ENCODE measurements around the gene LRRC27.

Gene LRRC27

DNA sequence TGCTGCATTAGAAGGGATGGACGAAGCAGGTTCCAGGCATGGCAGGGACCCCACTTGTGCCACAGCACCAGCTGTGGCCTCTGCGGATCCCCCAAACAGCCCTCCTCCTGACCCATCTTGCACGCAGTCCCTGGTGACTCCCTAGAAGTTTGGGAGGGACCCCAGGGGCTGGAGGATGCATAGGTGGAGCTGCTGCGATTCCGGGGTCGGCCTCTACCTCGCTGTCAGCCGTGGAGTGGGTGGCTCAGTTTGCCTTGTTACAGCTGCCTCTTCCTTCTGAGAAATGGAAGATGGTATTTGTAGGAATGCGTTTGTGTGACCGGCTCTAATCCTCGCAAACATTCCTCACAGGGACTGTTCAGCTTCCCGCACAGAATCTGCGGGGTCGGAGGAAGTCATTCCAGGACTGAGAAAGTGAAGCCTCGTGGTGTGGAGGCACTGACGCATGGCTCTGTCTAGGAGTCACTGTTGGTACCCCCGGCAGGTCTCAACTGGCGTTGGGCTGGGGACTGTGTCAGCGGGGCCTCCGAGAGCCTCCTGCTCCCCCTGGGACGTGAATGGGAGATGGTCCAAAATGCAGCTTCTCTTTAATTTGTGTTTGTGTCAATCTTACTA lies 82.5 kb downstream of the LRRC27 start:
- DNase-seq (ENCODE audit: low read depth): no peak

DNA sequence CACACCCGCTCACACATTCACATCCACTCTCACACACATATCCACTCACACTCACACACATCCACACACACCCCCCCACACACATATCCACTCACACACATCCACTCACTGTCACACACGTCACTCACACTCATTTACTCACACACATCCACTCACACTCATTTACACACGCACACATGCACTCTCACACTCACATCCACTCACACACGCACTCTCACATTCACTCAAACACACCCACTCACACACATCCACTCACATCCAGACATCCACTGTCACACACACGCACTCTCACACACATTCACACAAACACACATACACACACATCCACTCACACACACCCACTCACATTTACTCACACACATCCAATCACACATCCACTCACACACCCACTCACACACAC lies 83.3 kb downstream of the LRRC27 start:
- no peak for DNase-seq (ENCODE audit: low read depth)

DNA sequence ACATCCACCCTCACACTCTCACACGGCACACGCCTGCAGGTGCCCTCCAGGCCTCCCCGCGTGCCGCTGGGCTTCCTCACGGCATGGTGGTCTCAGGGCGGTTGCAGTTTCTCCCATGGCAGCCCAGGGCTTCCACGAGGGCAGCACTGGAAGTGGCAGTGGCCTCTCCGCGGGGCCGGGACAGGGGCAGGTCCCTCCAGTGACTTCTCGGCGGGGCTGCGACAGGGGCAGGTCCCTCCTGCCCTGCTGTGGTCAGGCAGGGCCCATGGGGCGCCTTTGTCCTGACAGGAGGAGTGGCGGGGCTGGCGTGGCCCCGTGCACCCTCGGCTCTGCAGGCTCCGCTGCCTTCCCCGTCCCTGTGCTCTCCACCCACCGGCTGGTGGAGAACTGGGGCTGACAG lies 84.0 kb downstream of the LRRC27 start:
- DNase-seq (ENCODE audit: low read depth): no peak

DNA sequence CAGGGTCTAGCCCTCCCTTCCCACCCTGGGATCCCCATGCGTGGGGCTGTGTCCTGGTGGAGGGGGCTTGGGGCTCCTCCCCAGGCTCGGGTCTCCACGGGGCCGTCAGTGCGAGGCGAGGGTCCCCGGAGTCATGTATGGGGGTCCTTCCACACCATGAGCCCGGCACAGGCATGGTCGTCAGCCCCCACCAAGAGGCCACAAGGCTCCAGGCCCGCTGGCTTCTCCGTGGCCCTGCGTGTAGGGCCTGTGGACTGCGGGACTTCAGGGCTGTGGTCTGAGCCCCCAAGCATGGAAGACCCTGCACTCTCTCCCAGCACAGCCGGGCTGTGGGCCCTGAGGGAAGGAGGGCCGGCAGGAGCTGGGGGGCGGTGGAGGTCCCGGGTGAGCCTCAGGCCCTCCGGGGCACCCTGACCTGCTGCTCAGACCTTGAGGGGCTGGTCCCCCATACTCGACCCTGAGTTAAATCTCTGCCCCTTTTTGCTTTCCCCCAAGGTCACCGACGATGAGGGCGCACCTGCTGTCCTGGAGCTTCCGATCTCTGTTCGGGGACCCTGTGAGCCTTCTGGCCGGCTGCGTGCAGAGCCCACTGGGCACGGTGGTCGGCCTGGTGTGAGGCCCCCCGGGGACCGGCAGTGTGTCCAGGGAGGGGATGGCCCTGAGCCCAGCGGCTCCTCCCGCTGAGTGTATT lies 84.7 kb downstream of the LRRC27 start:
- DNase-seq (ENCODE audit: low read depth): no peak

GRCh38 chr10:132417257-132417910 lies 85.4 kb downstream of the LRRC27 start:
- DNase-seq (ENCODE audit: low read depth): no peak

DNA sequence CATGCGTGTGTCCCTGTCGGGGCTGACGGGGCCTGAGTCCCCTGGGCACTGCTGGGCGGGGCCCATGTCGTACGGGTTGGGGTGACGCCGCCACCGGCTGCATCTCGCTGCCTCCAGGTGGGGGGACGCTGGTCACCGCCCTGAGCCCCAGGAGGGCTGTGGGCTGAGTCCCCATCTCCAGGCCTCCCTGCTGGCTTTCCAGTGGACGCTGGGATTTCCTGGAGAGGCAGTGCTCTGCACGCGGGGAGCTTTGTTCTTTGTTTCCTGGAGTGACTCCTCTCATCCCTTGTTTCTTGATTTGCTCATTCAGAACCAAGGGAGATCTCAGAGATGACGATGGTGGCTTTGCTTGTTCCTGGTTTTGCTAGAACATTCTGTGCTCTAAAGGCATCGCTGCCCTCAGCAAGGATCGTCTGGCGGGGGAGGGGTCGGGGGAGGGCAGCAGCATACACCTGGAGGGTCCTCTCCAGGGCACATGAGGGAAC lies 86.0 kb downstream of the LRRC27 start:
- no peak for DNase-seq (ENCODE audit: low read depth)

GRCh38 chr10:132418527-132419416 lies 86.8 kb downstream of the LRRC27 start:
- DNase-seq (ENCODE audit: low read depth): no peak

DNA sequence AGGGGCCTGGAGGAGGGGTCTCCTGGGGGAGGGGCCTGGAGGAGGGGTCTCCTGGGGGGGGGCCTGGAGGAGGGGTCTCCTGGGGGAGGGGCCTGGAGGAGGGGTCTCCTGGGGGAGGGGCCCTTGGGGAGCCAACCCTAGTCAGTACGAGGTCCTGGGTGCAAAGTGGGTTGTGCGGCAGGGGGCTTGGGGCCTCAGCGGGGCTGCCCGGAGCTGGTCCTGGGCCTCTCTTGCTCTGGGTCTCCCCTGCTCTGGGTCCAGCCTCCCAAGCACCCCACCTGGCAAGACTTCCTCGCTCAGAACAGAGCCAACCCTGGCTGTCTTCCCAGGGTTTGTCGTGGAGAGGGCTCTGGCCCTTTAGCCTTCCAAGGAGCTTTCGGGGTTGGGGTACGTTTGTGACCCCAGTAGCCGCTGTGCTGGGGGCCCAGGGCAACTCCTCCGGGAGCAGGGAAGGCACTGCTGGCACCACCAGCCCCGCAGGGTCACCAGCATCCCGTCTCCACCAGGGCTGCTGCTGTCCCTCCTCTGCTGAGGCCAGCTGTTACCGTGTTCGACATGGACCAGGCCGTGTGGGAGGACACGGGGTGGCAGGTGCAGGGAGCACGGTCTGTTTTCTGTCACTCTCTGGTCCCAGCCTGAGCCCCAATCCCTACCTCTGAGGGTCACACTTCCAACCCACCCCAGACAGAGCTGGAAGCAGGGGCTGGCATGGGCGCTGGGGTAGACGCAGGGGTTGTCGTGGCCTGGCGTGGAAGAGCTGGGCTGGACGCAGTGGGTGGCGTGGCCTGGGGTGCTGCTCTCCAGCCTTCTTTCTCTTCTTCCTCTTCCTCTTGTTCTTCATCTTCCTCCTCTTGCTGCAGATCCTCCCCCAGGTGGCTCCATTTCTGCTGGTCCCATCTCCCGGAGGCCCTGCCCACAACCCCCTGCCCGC lies 87.8 kb downstream of the LRRC27 start:
- no peak for DNase-seq (ENCODE audit: low read depth)

DNA sequence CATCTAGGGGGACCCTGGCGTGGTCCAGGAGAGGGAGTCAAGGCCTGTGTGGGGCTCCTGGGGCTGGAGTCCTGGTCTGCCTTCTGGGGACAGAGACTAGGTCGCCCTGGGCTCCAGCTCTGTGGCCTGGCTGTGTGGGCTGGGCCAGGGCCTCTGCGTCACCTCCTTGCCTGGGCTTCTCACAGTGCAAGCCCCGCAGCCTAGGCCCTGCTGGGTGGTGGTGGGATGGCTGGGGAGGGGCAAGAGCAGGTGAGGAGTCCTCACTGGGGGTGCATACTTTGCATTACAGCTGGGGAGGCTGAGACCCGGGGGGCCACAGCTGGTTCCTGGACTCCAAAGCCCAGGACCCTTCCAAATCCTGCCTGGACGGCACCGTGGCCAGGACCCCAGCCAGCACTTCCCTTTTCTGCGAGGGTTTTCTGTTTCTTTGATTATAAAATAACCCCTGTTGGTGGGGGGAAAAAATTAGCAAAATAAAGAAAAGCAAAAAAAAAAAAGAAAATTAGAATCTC lies 88.5 kb downstream of the LRRC27 start:
- no peak for DNase-seq (ENCODE audit: low read depth)

- no peak for DNase-seq (ENCODE audit: low read depth)
These were observed 89.2 kb downstream of the LRRC27 start for GRCh38 chr10:132420981-132421846.

GRCh38 chr10:132421847-132422751 lies 90.1 kb downstream of the LRRC27 start:
- no peak for DNase-seq (ENCODE audit: low read depth)

DNA sequence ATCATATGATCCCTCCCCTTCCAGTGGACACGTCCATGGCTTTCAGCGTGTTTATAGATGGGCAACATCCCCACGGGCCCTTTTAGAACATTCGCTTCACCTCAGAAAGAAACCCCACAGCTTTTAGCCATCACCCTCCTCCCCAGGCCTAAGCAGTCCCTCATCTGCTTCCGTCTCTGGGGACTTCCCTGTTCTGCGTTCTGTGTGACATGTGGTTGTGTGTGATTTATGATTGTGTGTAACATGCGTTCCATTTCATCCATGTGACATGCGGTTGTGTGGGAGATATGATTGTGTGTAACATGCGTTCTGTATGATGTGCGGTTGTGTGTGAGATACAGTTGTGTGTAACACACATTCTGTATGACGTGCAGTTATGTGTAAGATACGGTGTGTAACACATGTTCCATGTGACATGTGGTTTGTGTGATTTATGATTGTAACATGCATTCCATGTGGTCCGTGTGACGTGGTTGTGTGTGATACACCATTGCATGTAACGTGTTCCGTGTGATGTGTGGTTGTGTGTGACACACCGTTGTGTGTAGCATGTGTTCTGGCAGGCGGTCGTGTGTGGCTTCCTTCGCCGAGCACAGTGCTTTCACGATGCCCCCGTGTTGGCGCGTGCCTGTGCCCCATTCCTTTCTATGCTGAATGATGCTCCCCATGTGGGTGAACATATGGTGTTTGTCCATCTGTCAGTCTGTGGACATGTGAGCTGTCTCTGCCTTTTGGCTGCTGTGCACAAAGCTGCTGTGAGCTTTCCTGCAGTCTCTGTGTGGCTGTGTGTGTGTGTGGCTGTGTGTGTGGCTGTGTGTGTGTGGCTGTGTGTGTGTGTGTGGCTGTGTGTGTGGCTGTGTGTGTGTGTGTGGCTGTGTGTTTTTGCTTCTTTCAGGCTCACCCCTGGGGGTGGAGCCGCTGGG lies 91.2 kb downstream of the LRRC27 start:
- no peak for DNase-seq (ENCODE audit: low read depth)

DNA sequence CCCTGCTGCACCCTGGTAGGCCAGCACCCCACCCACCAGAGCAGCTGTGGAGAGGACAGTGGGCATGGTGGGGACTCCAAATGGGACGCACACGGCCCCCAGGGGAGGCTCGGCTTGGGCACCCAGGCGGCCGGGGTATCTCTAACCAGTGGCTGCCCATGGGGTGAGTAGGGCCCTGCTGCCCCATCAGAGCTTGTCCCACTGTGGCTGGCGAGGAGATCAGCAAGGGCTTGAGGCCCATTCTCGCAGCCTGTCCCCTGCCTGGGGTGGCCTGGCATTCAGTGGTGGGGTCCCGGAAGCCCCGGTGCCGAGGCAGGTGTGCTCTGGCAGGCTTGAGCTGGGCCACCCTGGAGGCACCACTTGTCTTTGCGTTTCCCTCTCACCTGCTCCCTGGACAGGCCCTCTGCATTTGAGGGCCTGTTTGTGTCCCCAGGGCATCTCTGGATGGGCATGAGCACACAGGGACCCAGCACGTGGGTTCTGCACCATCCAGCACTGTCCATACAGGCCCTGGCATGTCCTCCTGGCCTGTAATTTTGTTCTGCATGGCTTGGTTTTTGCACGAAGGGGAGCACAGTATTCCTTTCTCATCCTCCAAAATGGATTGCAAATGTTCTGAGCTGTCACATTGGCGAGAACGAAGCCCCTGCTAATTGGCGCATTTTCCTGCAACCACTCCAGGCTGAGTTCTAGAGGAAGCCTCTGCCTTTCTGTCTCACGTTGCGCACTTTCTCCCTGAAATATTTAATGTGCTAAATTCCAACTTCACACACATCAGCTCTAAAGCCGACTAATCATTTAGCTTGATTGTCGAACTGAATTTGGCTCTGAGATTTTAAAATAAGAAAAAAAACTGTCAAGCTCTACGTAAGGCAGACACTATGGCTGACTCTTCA lies 92.2 kb downstream of the LRRC27 start:
- no peak for DNase-seq (ENCODE audit: low read depth)

- no peak for DNase-seq (ENCODE audit: low read depth)
These were observed 93.2 kb downstream of the LRRC27 start for GRCh38 chr10:132425029-132425756.

GRCh38 chr10:132425757-132426155 lies 93.8 kb downstream of the LRRC27 start:
- no peak for DNase-seq (ENCODE audit: low read depth)

All from HS-5 (cell line).